Spinal cord (tissue), 10 donors: Measurements from ENCODE around the gene MAP3K15. TPM values are rescaled to one million over a fixed set of nuclear protein-coding genes. Genes with fewer than 3 reads are reported as not detected.

Source experiments
- DNase-seq, 6 donors: peaks; one replicate each; pipeline versions ENCODE4 v3.0.0 to v3.0.0-alpha.2; 2013 to 2015; ENCODE audit warnings: low spot score in 6 of 6, low read depth in 4 of 6
- H3K27ac ChIP-seq: one replicate; pipeline ENCODE4 v1.5.1; 2013; ENCODE audit warnings: low read depth, low read length, control low read depth
- H3K27me3 ChIP-seq: one replicate; pipeline ENCODE4 v1.6.1; 2013; ENCODE audit warnings: low read length; ENCODE audit not compliant: control insufficient read depth, insufficient read depth
- H3K36me3 ChIP-seq: one replicate; pipeline ENCODE4 v1.6.1; 2013; ENCODE audit warnings: low read length; ENCODE audit not compliant: control insufficient read depth, insufficient read depth
- H3K4me1 ChIP-seq: one replicate; pipeline ENCODE4 v1.6.1; 2013; ENCODE audit warnings: low read length; ENCODE audit not compliant: control insufficient read depth, insufficient read depth
- H3K4me3 ChIP-seq: one replicate; pipeline ENCODE4 v1.5.1; 2013; ENCODE audit warnings: low read depth, low read length, control low read depth
- H3K9me3 ChIP-seq: one replicate; pipeline ENCODE4 v1.6.1; 2013; ENCODE audit warnings: low read length; ENCODE audit not compliant: control insufficient read depth, insufficient read depth
- WGBS: methylation state at CpG from one replicate; pipeline ENCODE4 v1.1.5; 2013; ENCODE audit warnings: missing lambda C conversion rate; ENCODE audit not compliant: insufficient coverage; 5-methylcytosine and 5-hydroxymethylcytosine counted together
- polyA plus RNA-seq, 2 donors: library from polyadenylated mRNA; unstranded; fragments of 120-200 nt; gene quantifications; one replicate each; pipeline ENCODE4 v1.2.1, GENCODE V29; 2013; ENCODE audit not compliant: insufficient read length in 2 of 2
- total RNA-seq, 2 donors: library from RNA; depleted of rRNA in 1 of 2; stranded (reverse); fragments of 120-200 nt in 1 of 2; fragments of >200 nt in 1 of 2; gene quantifications; one replicate each; pipeline versions ENCODE4 v1.2.3 to v1.2.4, GENCODE V29; 2013 to 2014
- donor health status: healthy.

The MAP3K15 gene
- total and polyA plus RNA-seq, 4 donors, result 0.55 to 1.0 (median 0.63) TPM

DNA sequence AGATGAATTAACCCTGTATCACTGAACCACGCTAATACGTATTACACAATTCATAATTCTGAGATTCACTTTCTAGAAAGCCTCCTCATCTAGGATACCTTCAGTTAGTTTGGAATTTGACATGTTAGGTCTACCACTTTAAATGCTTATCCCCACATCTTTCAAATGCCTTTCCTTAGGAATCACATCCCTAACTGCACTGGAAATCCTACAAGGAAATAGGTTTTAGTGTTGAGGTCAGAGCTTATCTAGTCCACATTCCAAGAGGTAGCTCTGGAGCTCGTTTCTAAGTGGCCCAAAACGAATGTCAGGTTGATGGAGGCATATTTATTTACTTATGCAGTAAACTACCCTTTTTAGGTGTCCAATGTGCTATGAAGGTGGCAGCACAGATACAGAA, 153.6 kb downstream of the MAP3K15 start:
- no peak for DNase-seq
- no peaks in the 10 kb centered on the region for H3K27me3 ChIP-seq
- peaks cover 16% of the 10 kb centered on the region for H3K36me3 ChIP-seq
- H3K9me3 ChIP-seq, result no peaks in the 10 kb centered on the region
- no peaks in the 10 kb centered on the region for H3K4me1 ChIP-seq
- no peak overlapping the region for H3K27ac ChIP-seq
- no CpG with 5 or more reads among the region's 4 CpGs for WGBS
- no peak overlapping the region for H3K4me3 ChIP-seq

DNA sequence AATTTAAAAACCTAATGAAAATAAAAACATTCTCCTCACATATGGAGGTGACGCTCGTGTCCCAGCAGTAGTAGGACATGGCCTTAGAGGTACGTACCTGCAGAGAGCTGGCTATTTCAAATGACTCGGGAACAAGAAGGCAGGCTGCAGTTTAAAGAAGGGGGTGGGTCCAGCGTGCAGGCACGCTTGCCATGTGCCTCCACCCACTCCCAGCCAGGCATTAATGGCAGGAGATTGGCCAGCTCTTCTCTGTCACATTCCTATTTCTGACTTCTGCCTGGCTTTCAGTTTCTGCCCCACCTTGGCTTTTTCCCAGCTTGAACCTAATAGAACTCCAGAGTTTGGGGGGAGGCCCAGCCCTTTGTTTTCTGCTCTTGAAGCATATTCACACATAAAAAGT, 154.4 kb downstream of the MAP3K15 start:
- H3K4me3 ChIP-seq, result no peak overlapping the region
- peaks cover 16% of the 10 kb centered on the region for H3K36me3 ChIP-seq
- WGBS, result 68% methylated on average over 6 of the region's 6 CpGs
- no peak overlapping the region for H3K27ac ChIP-seq
- H3K4me1 ChIP-seq, result no peaks in the 10 kb centered on the region
- H3K9me3 ChIP-seq, result no peaks in the 10 kb centered on the region
- H3K27me3 ChIP-seq, result no peaks in the 10 kb centered on the region
- DNase-seq, result no peak

DNA sequence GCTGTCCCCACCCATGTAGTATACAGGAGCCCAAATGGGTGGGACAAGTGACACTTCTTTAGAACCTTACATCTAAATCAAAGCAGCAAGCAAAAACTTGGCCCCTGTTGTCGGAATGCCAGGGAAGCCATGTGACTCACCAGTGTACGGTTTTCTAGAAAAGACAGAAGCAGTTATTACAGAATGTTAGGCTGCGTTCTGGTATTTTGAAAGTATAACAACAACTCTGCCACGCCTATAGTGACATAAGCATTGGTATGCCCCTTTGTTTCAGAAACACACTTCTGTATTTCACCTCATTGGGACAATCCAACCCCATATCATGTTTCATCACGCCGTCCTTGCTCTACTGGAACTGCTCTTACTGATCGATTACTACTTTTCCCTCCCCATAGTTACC, 156.8 kb downstream of the MAP3K15 start:
- 89% methylated on average over 3 of the region's 7 CpGs for WGBS
- Histone ChIP-seq H3K27me3 (no peaks in the 10 kb centered on the region), H3K27ac (no peak overlapping the region), H3K4me1 (no peaks in the 10 kb centered on the region), H3K9me3 (no peaks in the 10 kb centered on the region), H3K36me3 (peaks cover 18% of the 10 kb centered on the region), H3K4me3 (no peak overlapping the region)
- no peak for DNase-seq

DNA sequence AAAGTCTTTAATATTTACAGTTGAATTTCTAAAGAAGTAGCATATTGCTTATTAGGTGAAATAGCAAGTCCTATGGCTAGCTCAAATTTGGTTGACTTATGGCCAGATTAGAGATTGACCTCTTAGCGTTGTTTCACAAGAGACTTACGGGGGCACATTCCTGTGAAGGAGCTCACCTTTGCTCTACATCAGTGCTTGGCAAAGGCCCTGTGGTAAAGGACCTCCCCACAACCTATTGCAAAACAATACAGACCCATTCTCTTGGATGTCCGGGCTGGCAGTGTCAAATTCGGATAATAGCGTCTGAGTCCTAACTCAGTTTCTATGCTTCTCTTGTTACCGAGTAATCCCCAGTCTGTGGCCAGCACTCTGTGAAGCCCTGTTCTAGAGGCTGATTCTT, 160.7 kb downstream of the MAP3K15 start:
- Histone ChIP-seq H3K27ac (no peak overlapping the region), H3K36me3 (peaks cover 20% of the 10 kb centered on the region), H3K4me3 (no peak overlapping the region), H3K4me1 (no peaks in the 10 kb centered on the region), H3K9me3 (no peaks in the 10 kb centered on the region), H3K27me3 (no peaks in the 10 kb centered on the region)
- no peak for DNase-seq
- 90% methylated on average over 5 of the region's 6 CpGs for WGBS

DNA sequence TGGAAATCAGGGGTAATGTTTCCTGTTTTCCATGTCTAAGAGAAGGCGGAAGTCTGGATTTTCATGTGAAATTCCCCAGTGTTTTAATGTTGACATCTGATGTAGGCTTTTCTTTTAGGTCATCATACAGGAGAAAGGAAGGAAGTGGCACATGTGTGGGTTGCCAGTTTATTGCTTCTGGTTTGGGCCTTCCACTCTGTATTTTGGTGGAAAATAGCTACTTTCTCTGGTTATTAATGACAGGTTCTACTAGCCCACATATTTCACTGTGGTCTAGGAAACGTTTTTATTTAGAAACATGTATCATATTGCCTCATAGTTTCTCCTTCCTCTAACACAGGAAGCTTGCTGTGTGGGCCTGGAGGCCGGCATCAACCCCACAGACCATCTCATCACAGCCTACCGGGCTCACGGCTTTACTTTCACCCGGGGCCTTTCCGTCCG, 164.3 kb downstream of the MAP3K15 start:
- no peaks in the 10 kb centered on the region for H3K9me3 ChIP-seq
- WGBS, result 92% methylated on average over 3 of the region's 8 CpGs

DNA sequence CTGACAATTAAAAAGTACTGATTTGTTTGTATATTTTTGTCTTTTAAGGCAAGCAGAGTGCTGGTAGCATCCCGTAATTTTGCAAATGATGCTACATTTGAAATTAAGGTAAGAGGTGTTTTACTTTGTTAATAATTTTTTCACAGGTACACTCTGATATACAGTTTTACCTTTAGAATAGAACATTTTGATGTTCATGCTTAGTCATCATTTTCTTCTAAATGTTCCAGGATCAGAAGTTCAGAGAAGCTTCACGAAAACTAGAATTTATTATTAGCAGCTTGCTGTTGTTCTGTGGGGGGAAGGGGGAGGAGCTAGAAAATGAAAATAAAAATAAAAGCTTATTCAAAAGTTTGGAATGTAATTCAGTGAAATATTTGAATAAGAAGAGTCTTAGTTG, 166.0 kb downstream of the MAP3K15 start:
- Histone ChIP-seq H3K36me3 (peaks cover 10% of the 10 kb centered on the region), H3K4me3 (no peak overlapping the region), H3K27ac (no peak overlapping the region), H3K4me1 (peaks cover 8% of the 10 kb centered on the region), H3K27me3 (no peaks in the 10 kb centered on the region), H3K9me3 (no peaks in the 10 kb centered on the region)
- no CpG with 5 or more reads among the region's 2 CpGs for WGBS
- DNase-seq, result no peak

More for the DNA sequence above, 164.3 kb downstream of the MAP3K15 start:
- H3K36me3 ChIP-seq, result peaks cover 16% of the 10 kb centered on the region
- no peak overlapping the region for H3K27ac ChIP-seq
- H3K4me1 ChIP-seq, result no peaks in the 10 kb centered on the region
- no peak overlapping the region for H3K4me3 ChIP-seq
- H3K27me3 ChIP-seq, result no peaks in the 10 kb centered on the region
- DNase-seq, result no peak

DNA sequence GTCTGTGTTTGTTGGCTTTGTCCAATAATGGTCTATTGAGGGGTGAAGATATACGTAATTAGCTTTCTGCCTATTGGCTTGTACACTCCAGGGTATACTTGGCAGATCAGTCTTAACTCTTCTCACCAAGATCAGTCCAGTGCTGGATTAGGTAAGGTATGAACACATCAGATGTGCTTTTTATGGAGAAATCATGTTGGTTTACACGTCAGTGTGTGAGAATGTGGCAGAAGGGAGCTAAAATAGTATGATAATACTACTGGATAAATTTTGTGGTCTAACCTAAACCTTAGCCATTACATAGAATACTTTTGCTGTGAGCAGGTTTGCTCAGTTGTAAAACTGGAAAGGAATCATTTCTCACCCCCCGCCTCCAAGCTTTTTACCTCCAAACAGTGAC, 167.4 kb downstream of the MAP3K15 start:
- H3K4me1 ChIP-seq, result peaks cover 10% of the 10 kb centered on the region
- no peaks in the 10 kb centered on the region for H3K9me3 ChIP-seq

DNA sequence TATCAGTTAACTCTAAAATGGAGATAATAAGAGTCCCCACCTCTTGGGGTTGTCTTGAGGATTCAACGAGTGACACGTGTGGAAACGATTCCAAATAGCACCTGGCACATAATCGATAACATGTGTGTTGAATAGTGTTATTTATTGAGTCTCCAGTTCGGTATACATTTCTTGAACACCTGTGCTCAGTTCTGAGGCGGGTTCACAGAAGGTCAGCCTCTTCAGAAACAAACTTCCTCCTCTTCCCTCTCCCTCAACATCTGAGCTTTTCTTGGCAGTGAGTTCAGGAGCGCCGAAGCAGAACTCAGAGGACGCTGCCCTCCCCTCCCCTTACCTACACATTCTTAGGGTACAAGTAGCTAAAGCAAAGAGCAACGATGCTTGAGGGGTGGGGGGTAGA, 170.6 kb downstream of the MAP3K15 start:
- peak overlapping the region; percentile 64 for H3K4me3 ChIP-seq
- no peaks in the 10 kb centered on the region for H3K27me3 ChIP-seq
- no peaks in the 10 kb centered on the region for H3K9me3 ChIP-seq
- 68% methylated on average over 2 of the region's 10 CpGs for WGBS
- H3K27ac ChIP-seq, result no peak overlapping the region
- DNase-seq, result no peak
- H3K36me3 ChIP-seq, result peaks cover 3% of the 10 kb centered on the region
- peaks cover 13% of the 10 kb centered on the region for H3K4me1 ChIP-seq

More for the DNA sequence above, 167.4 kb downstream of the MAP3K15 start:
- no CpG with 5 or more reads among the region's 3 CpGs for WGBS
- H3K4me3 ChIP-seq, result no peak overlapping the region
- no peak overlapping the region for H3K27ac ChIP-seq
- H3K27me3 ChIP-seq, result no peaks in the 10 kb centered on the region
- H3K36me3 ChIP-seq, result peaks cover 8% of the 10 kb centered on the region
- DNase-seq, result no peak

DNA sequence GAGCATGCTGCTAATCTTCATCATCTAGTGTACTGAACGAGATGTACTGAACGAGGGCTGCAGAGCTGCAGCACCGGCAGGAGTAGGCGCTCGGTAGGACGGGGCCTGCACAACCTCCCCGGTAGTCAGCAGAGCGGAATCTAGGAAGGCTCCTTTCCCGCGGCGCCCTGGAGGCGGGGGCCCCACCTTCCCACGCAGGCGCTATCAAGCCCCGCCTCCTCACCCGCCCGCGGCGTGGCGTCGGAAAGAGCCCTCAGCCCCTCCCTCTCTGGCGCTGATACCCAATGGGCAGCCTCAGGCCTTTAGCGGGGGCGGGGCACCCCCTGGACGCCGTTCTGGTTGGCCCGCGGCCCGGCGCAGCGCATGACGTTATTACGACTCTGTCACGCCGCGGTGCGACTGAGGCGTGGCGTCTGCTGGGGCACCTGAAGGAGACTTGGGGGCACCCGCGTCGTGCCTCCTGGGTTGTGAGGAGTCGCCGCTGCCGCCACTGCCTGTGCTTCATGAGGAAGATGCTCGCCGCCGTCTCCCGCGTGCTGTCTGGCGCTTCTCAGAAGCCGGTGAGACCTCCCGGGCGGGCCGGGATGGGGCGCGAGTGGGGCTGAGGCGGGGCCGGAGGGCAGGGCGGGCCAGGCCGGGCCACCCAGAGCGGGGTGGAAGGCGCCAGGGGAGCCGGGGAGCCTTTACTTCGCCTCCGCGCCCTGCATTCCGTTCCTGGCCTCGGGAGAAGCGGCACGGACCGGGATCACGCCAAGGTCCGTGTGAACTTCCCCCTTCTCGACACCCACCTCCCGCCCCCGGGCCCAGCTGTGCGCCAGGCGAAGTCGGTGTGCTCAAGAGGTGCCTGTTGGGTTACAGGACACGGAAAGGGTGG, 171.5 kb downstream of the MAP3K15 start, which contains the start of gene PDHA1:
PDHA1 (plus strand) TSS at position 393 of the 874 bp plus-strand sequence; CDS start at position 504, 111 bp downstream.
- no peaks in the 10 kb centered on the region for H3K9me3 ChIP-seq
- H3K4me3 ChIP-seq, result peak within 1 kb of the TSS; percentile 64
- H3K27me3 ChIP-seq, result no peaks in the 10 kb centered on the region
- peak; percentile 71 to 98 (median 84) for DNase-seq
- H3K36me3 ChIP-seq, result peaks cover 3% of the 10 kb centered on the region
- H3K4me1 ChIP-seq, result peaks cover 13% of the 10 kb centered on the region
- 19% methylated on average over 80 of the region's 81 CpGs for WGBS
- peak within 1 kb of the TSS; percentile 76 for H3K27ac ChIP-seq

DNA sequence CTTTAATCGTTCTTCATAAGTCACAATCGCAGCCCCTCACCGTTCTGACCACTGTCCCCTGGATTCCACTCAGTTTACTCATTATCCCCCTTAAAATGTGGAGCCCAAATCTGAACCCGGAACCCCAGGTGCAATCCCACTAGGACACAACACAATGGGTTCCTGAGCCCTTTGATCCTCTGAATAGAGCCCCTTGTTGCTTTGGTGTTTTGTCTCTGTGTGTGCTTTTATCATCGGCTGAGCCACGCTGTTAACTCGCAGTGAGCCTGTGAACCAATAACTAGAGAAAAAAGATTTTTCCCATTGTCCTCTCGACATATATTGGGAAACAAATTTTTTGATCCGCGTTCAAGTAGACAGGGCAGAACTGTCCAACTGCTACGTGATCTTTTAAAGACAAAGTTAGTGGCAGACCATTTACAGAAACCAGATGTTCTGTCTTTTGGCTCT, 172.2 kb downstream of the MAP3K15 start:
- peaks cover 3% of the 10 kb centered on the region for H3K36me3 ChIP-seq
- peaks cover 13% of the 10 kb centered on the region for H3K4me1 ChIP-seq
- no peak for DNase-seq
- H3K27ac ChIP-seq, result peak overlapping the region; percentile 76
- H3K4me3 ChIP-seq, result peak overlapping the region; percentile 64
- H3K27me3 ChIP-seq, result no peaks in the 10 kb centered on the region
- no peaks in the 10 kb centered on the region for H3K9me3 ChIP-seq
- 25% methylated on average over 6 of the region's 11 CpGs for WGBS
